ENCODE measurements around the gene PATJ. TPM values are rescaled to one million over a fixed set of nuclear protein-coding genes. Genes with fewer than 3 reads are reported as not detected.

PATJ gene
- total and polyA plus RNA-seq, 2 of the 13 experiments (the other 11 are each of a cell fraction or from before 2014, with no cell fraction given): 6.2 to 16.8 TPM

- TF ChIP-seq CREB1 (IDR thresholded peaks at IDR 0.05): no peak
- peak; percentile 93 for TF ChIP-seq CREB1 (CRISPR knock-in tag; IDR thresholded peaks at IDR 0.05)
- no peak for TF ChIP-seq REL (CRISPR knock-in tag; conservative IDR thresholded peaks at IDR 0.05)
- no peak; the same call in 1 of the 2 replicates for TF ChIP-seq ZNF766 (CRISPR knock-in tag; IDR thresholded peaks at IDR 0.05; ENCODE audit: borderline replicate concordance)
- TF ChIP-seq HHEX (CRISPR knock-in tag; IDR thresholded peaks at IDR 0.05): no peak
- TF ChIP-seq ZNF816 (CRISPR knock-in tag; IDR thresholded peaks at IDR 0.05; ENCODE audit: borderline replicate concordance): no peak
- no peak for TF ChIP-seq NFATC3 (CRISPR knock-in tag; IDR thresholded peaks at IDR 0.05)
- TF ChIP-seq, protein P1, sequence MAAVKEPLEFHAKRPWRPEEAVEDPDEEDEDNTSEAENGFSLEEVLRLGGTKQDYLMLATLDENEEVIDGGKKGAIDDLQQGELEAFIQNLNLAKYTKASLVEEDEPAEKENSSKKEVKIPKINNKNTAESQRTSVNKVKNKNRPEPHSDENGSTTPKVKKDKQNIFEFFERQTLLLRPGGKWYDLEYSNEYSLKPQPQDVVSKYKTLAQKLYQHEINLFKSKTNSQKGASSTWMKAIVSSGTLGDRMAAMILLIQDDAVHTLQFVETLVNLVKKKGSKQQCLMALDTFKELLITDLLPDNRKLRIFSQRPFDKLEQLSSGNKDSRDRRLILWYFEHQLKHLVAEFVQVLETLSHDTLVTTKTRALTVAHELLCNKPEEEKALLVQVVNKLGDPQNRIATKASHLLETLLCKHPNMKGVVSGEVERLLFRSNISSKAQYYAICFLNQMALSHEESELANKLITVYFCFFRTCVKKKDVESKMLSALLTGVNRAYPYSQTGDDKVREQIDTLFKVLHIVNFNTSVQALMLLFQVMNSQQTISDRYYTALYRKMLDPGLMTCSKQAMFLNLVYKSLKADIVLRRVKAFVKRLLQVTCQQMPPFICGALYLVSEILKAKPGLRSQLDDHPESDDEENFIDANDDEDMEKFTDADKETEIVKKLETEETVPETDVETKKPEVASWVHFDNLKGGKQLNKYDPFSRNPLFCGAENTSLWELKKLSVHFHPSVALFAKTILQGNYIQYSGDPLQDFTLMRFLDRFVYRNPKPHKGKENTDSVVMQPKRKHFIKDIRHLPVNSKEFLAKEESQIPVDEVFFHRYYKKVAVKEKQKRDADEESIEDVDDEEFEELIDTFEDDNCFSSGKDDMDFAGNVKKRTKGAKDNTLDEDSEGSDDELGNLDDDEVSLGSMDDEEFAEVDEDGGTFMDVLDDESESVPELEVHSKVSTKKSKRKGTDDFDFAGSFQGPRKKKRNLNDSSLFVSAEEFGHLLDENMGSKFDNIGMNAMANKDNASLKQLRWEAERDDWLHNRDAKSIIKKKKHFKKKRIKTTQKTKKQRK (IDR thresholded peaks at IDR 0.05; ENCODE audit: low read length): no peak
- TF ChIP-seq TARDBP (CRISPR knock-in tag; IDR thresholded peaks at IDR 0.05): no peak; the same call in 1 of the 2 replicates
- TF ChIP-seq FOSL1 (CRISPR knock-in tag; IDR thresholded peaks at IDR 0.05; ENCODE audit: borderline replicate concordance): no peak
- TF ChIP-seq KLF13 (CRISPR knock-in tag; IDR thresholded peaks at IDR 0.05): 0 out of 2 replicates have a peak, but pooled peaks have one; percentile 45
- TF ChIP-seq, protein P2, sequence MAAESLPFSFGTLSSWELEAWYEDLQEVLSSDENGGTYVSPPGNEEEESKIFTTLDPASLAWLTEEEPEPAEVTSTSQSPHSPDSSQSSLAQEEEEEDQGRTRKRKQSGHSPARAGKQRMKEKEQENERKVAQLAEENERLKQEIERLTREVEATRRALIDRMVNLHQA (CRISPR knock-in tag; IDR thresholded peaks at IDR 0.05): no peak
- peak; percentile 71; the same call in 1 of the 2 replicates for TF ChIP-seq FOXO1 (CRISPR knock-in tag; IDR thresholded peaks at IDR 0.05)
- TF ChIP-seq HOXA9 (CRISPR knock-in tag; IDR thresholded peaks at IDR 0.05; ENCODE audit: borderline replicate concordance): no peak
- TF ChIP-seq PRMT3 (CRISPR knock-in tag; IDR thresholded peaks at IDR 0.05; ENCODE audit: borderline replicate concordance, low read depth): 0 out of 2 replicates have a peak, but pooled peaks have one; percentile 35
- TF ChIP-seq SP5 (CRISPR knock-in tag; IDR thresholded peaks at IDR 0.05; ENCODE audit: borderline replicate concordance, low read depth): peak; percentile 54; the same call in 1 of the 2 replicates
- TF ChIP-seq KIAA2018 (CRISPR knock-in tag; IDR thresholded peaks at IDR 0.05; ENCODE audit: borderline replicate concordance): no peak
Observed at GRCh38 chr1:61724813-61725694, 17.2 kb upstream of the PATJ start, which contains the start of gene TM2D1 (continued).
